ENCODE measurements around the gene LIPI.
A peak's percentile ranks its signal among the peaks of the same experiment; 100 is the strongest.
"Not testable (repeated sequence)": the region's sequence is repeated elsewhere in the genome, so short reads cannot be mapped to it uniquely, and the experiment has no call there.

LIPI gene

GRCh38 chr21:14210738-14211137 is at the start of gene LIPI:
TSS of gene LIPI (minus strand) at chr21:14210955. CDS start at chr21:14210845, 110 bp downstream.
- DNase-seq = no peak

- DNase-seq = no peak
Measured at GRCh38 chr21:14260174-14260764, 49.5 kb upstream of the LIPI start.

- DNase-seq = peak; percentile 72
Measured at GRCh38 chr21:14259747-14260146, 49.0 kb upstream of the LIPI start.

GRCh38 chr21:14251336-14251735 is 40.6 kb upstream of the LIPI start:
- DNase-seq = no peak

GRCh38 chr21:14245711-14246110 is 35.0 kb upstream of the LIPI start:
- DNase-seq = no peak

- DNase-seq = peak; percentile 35
Measured at GRCh38 chr21:14244911-14245310, 34.2 kb upstream of the LIPI start.

GRCh38 chr21:14243874-14244273 is 33.1 kb upstream of the LIPI start:
- peak; percentile 59 for DNase-seq

GRCh38 chr21:14243461-14243860 is 32.7 kb upstream of the LIPI start:
- no peak for DNase-seq

GRCh38 chr21:14241297-14241696 is 30.5 kb upstream of the LIPI start:
- peak; percentile 20 for DNase-seq

GRCh38 chr21:14239281-14239680 is 28.5 kb upstream of the LIPI start:
- DNase-seq = no peak

- no peak for DNase-seq
Measured at GRCh38 chr21:14236180-14236579, 25.4 kb upstream of the LIPI start.

- DNase-seq = no peak
Measured at GRCh38 chr21:14235101-14235500, 24.3 kb upstream of the LIPI start.

- DNase-seq = no peak
Measured at GRCh38 chr21:14229399-14229798, 18.6 kb upstream of the LIPI start.

- no peak for DNase-seq
Measured at GRCh38 chr21:14223365-14223764, 12.6 kb upstream of the LIPI start.

GRCh38 chr21:14215971-14216641 is 5.4 kb upstream of the LIPI start, which contains the start of gene RBM11:
TSS of gene RBM11 (plus strand) at chr21:14216157. CDS start at chr21:14216187, 30 bp downstream.
- DNase-seq = peak; percentile 91

GRCh38 chr21:14213164-14213563 is 2.4 kb upstream of the LIPI start:
- DNase-seq = no peak

GRCh38 chr21:14206222-14206621 is 4.5 kb downstream of the LIPI start:
- no peak for DNase-seq

- not testable (repeated sequence) for DNase-seq
Measured at GRCh38 chr21:14166463-14167223, 44.1 kb downstream of the LIPI start.

- DNase-seq = no peak
Measured at GRCh38 chr21:14143999-14144398, 66.8 kb downstream of the LIPI start.

GRCh38 chr21:14124266-14124665 is 86.5 kb downstream of the LIPI start:
- DNase-seq = peak; percentile 15

GRCh38 chr21:14121719-14122118 is 89.0 kb downstream of the LIPI start:
- no peak for DNase-seq

- DNase-seq = peak; percentile 29
Measured at GRCh38 chr21:14120091-14120734, 90.5 kb downstream of the LIPI start.

- DNase-seq = no peak
Measured at GRCh38 chr21:14119038-14119437, 91.7 kb downstream of the LIPI start.
